Stimulated activated CD8-positive, alpha-beta memory T cell treated with anti-CD3 and anti-CD28 coated beads, Interleukin-12 subunit alpha, Interleukin-12 subunit beta, amount 100 ng/mL, for 4 hours (primary cell): ENCODE data around the gene CDT1.

ENCODE experiments used
- DNase-seq: peaks from one replicate; pipeline ENCODE4 v3.0.0-alpha.2; 2020; ENCODE audit warnings: low read depth

CDT1 gene

GRCh38 chr16:88836791-88837190, 33.2 kb downstream of the CDT1 start:
- no peak for DNase-seq

GRCh38 chr16:88837806-88838205, 34.2 kb downstream of the CDT1 start:
- no peak for DNase-seq

- DNase-seq, result no peak
Observed at GRCh38 chr16:88838566-88838965, 35.0 kb downstream of the CDT1 start.

GRCh38 chr16:88839026-88839529, 35.5 kb downstream of the CDT1 start:
- no peak for DNase-seq

GRCh38 chr16:88839745-88840599, 36.4 kb downstream of the CDT1 start:
- no peak for DNase-seq

- no peak for DNase-seq
Observed at GRCh38 chr16:88840600-88841215, 37.1 kb downstream of the CDT1 start.

GRCh38 chr16:88841521-88842307, 38.1 kb downstream of the CDT1 start:
- DNase-seq, result no peak

- no peak for DNase-seq
Observed at GRCh38 chr16:88842308-88842756, 38.7 kb downstream of the CDT1 start.

GRCh38 chr16:88842806-88843205, 39.2 kb downstream of the CDT1 start:
- DNase-seq, result no peak

- DNase-seq, result no peak
Observed at GRCh38 chr16:88843256-88843655, 39.7 kb downstream of the CDT1 start.

- no peak for DNase-seq
Observed at GRCh38 chr16:88844419-88845036, 40.9 kb downstream of the CDT1 start.

- no peak for DNase-seq
Observed at GRCh38 chr16:88846088-88846487, 42.5 kb downstream of the CDT1 start.

GRCh38 chr16:88847654-88848053, 44.1 kb downstream of the CDT1 start:
- no peak for DNase-seq

- no peak for DNase-seq
Observed at GRCh38 chr16:88848557-88848956, 45.0 kb downstream of the CDT1 start.

- DNase-seq, result no peak
Observed at GRCh38 chr16:88850531-88851199, 47.1 kb downstream of the CDT1 start.

- no peak for DNase-seq
Observed at GRCh38 chr16:88851616-88852015, 48.0 kb downstream of the CDT1 start.

- DNase-seq, result no peak
Observed at GRCh38 chr16:88853325-88853941, 49.8 kb downstream of the CDT1 start.

- DNase-seq, result no peak
Observed at GRCh38 chr16:88854306-88855111, 50.9 kb downstream of the CDT1 start.

- no peak for DNase-seq
Observed at GRCh38 chr16:88855176-88855575, 51.6 kb downstream of the CDT1 start.

GRCh38 chr16:88855736-88856121, 52.1 kb downstream of the CDT1 start:
- DNase-seq, result no peak
